SU-DHL-6 (cell line): Measurements from ENCODE around the gene AMFR.

Experiments
- H2AFZ ChIP-seq: fragments of 200-600 bp; sonication (generic); 2 replicates; pipeline ENCODE4 v1.6.1; 2014; ENCODE audit warnings: low read depth, mild to moderate bottlenecking, moderate library complexity, mixed read lengths, antibody characterized with exemption, low read length; ENCODE audit not compliant: severe bottlenecking
- H3F3A ChIP-seq: fragments of 200-600 bp; shearing (Covaris generic); 2 replicates; pipeline ENCODE4 v1.6.0; 2016; ENCODE audit warnings: antibody characterized with exemption, mild to moderate bottlenecking; ENCODE audit not compliant: insufficient read depth
- H3K27ac ChIP-seq: fragments of 200-600 bp; sonication (generic); 2 replicates; pipeline ENCODE4 v1.5.1; 2016; ENCODE audit warnings: low read depth, mild to moderate bottlenecking, low read length, moderate library complexity, mixed read lengths
- H3K27me3 ChIP-seq: fragments of 200-600 bp; sonication (generic), shearing (Covaris generic); 2 replicates; pipeline ENCODE4 v1.6.0; 2014; ENCODE audit warnings: mild to moderate bottlenecking, low read length
- H3K36me3 ChIP-seq: fragments of 200-600 bp; sonication (generic); 2 replicates; pipeline ENCODE4 v1.6.1; 2014; ENCODE audit warnings: mild to moderate bottlenecking, low read length, mixed read lengths
- H3K4me2 ChIP-seq: fragments of 300-600, 200-600 bp; shearing (Covaris generic), sonication (generic); 2 replicates; pipeline ENCODE4 v1.6.0; 2014; ENCODE audit warnings: low read length, low read depth, mild to moderate bottlenecking; ENCODE audit not compliant: poor library complexity, severe bottlenecking
- H3K4me3 ChIP-seq: fragments of 200-600 bp; sonication (generic); 2 replicates; pipeline ENCODE4 v1.5.1; 2014; ENCODE audit warnings: antibody characterized with exemption, low read length, mild to moderate bottlenecking, mixed read lengths; ENCODE audit not compliant: insufficient read depth, poor library complexity, severe bottlenecking
- H3K79me2 ChIP-seq: fragments of 200-600 bp; sonication (generic); 2 replicates; pipeline ENCODE4 v1.6.1; 2014; ENCODE audit warnings: mild to moderate bottlenecking, low read length, moderate library complexity; ENCODE audit not compliant: insufficient read depth
- H3K9ac ChIP-seq: fragments of 200-600 bp; sonication (generic); 2 replicates; pipeline ENCODE4 v1.7.0; 2014; ENCODE audit warnings: mild to moderate bottlenecking, low read length
- H3K9me2 ChIP-seq: fragments of 200-600 bp; sonication (generic); replicated peaks from 2 replicates; pipeline ENCODE4 v1.6.1; 2014; ENCODE audit warnings: low read length; ENCODE audit not compliant: insufficient read depth
- H3K9me3 ChIP-seq: fragments of 200-600 bp; sonication (generic); 2 replicates; pipeline ENCODE4 v1.6.1; 2014; ENCODE audit warnings: low read length, mixed read lengths; ENCODE audit not compliant: insufficient read depth
- H4K20me1 ChIP-seq: fragments of 200-600 bp; sonication (generic); 2 replicates; pipeline ENCODE4 v1.6.1; 2014; ENCODE audit warnings: low read depth, mild to moderate bottlenecking, antibody characterized with exemption, low read length, moderate library complexity, mixed read lengths
- EZH2phosphoT487 ChIP-seq: fragments of 200-600 bp; sonication (generic), shearing (Covaris generic); conservative IDR thresholded peaks from 2 replicates; pipeline ENCODE4 v1.6.1; 2018; ENCODE audit warnings: mild to moderate bottlenecking, antibody characterized with exemption, low read length, moderate library complexity, mixed read lengths
- TF ChIP-seq, protein P1 (sequence below): fragments of 200-600 bp; sonication (generic); IDR thresholded peaks from one replicate; pipeline ENCODE4 v1.5.1; 2017; ENCODE audit warnings: antibody characterized with exemption, mild to moderate bottlenecking, low read length, moderate library complexity; ENCODE audit not compliant: insufficient read depth, poor library complexity, severe bottlenecking

AMFR gene

DNA sequence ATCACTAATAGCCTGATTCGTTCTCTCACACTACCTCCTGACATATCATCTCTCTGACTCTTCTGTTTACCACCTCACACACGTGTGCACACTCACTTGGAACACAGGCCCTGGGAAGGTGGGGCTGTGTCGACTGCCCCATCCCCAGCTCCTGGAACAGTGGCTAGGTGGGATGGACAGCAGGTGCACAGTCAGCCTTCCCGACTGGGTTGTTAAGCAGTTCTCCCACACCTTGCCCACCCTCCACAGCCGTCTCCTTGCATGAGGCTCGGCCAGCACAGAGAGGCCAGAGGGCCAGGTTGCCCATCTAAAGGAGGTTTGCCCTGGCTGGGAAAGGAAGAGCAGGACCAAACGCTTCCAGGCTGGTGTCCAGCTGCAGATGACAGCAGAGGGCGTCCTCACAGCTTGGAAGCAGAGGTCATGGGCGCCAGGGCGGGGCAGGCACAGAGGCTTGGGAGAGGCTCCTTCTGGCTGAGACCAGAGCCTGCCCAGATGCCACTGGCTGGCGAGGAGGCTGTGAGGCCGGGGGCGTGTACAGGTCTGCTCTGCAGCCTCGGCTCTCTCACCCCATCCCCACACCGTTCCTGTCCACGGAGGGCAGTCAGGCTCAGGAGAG, 92.8 kb downstream of the AMFR start:
- Histone ChIP-seq H3K79me2 (no peaks in the 10 kb centered on the region), H3K9me3 (no peaks in the 10 kb centered on the region), H3F3A (no peaks in the 10 kb centered on the region), H3K9ac (no peak overlapping the region), H3K9me2 (no peaks in the 10 kb centered on the region), H3K4me2 (no peak overlapping the region), H3K4me3 (no peak overlapping the region), H3K36me3 (no peaks in the 10 kb centered on the region), H4K20me1 (no peaks in the 10 kb centered on the region), H3K27ac (no peak overlapping the region), H2AFZ (no peak overlapping the region), H3K27me3 (no peaks in the 10 kb centered on the region)
- no peak for TF ChIP-seq EZH2phosphoT487
- TF ChIP-seq, protein P1, sequence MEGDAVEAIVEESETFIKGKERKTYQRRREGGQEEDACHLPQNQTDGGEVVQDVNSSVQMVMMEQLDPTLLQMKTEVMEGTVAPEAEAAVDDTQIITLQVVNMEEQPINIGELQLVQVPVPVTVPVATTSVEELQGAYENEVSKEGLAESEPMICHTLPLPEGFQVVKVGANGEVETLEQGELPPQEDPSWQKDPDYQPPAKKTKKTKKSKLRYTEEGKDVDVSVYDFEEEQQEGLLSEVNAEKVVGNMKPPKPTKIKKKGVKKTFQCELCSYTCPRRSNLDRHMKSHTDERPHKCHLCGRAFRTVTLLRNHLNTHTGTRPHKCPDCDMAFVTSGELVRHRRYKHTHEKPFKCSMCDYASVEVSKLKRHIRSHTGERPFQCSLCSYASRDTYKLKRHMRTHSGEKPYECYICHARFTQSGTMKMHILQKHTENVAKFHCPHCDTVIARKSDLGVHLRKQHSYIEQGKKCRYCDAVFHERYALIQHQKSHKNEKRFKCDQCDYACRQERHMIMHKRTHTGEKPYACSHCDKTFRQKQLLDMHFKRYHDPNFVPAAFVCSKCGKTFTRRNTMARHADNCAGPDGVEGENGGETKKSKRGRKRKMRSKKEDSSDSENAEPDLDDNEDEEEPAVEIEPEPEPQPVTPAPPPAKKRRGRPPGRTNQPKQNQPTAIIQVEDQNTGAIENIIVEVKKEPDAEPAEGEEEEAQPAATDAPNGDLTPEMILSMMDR: no peak

DNA sequence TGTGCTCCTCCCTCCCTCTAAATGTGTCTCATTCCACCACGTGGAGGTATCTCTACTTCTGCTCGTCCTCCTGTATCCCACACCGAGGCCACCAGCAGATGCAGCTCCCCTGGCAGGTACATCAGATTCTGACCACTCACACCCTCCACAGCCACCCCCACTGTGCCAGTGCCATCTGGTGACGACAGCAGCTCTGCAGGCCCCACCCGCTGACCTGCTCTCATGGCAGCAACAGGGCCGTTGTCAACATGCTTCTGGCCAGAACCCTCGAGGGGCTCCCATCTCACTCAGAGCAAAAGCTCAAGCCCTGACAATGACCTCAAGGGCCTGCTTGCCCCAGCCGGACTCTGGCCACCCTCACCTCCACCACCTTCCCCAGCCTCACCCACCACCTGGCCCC, 93.4 kb downstream of the AMFR start:
- Histone ChIP-seq H3K9ac (no peak overlapping the region), H3K4me2 (no peak overlapping the region)

DNA sequence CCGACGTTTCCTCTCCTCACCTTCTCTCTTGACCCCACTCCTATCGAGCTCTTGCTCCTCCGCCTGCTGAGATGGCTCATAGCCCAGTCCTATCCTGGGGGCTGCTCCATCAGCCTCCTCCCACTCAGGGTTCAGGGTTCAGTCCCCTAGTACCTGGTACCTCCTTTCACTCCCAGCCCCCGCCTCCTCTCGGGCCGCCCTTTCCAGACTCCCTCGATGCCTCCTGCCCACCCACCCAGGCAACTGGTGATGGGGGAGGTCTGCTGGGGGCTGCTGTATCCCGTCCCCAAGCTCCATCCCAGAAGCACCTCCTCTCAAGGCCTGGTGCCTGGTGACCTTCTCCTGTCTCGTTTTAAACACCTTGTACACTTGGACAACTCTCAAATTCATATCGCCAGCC, 93.9 kb downstream of the AMFR start:
- no peak overlapping the region for H3K9ac ChIP-seq
- no peaks in the 10 kb centered on the region for H3K9me2 ChIP-seq
- no peaks in the 10 kb centered on the region for H3F3A ChIP-seq
- H2AFZ ChIP-seq: no peak overlapping the region
- H3K27ac ChIP-seq: no peak overlapping the region
- H3K27me3 ChIP-seq: no peaks in the 10 kb centered on the region
- H3K4me3 ChIP-seq: no peak overlapping the region
- no peak overlapping the region for H3K4me2 ChIP-seq
- no peaks in the 10 kb centered on the region for H3K79me2 ChIP-seq
- no peak for TF ChIP-seq EZH2phosphoT487
- TF ChIP-seq, protein P1: no peak
- H3K36me3 ChIP-seq: no peaks in the 10 kb centered on the region
- no peaks in the 10 kb centered on the region for H4K20me1 ChIP-seq
- H3K9me3 ChIP-seq: no peaks in the 10 kb centered on the region

More for the DNA sequence above, 93.4 kb downstream of the AMFR start:
- Histone ChIP-seq H2AFZ (no peak overlapping the region), H3K9me2 (no peaks in the 10 kb centered on the region), H3K9me3 (no peaks in the 10 kb centered on the region), H3K79me2 (no peaks in the 10 kb centered on the region), H4K20me1 (no peaks in the 10 kb centered on the region), H3K27ac (no peak overlapping the region), H3K4me3 (no peak overlapping the region), H3K27me3 (no peaks in the 10 kb centered on the region), H3K36me3 (no peaks in the 10 kb centered on the region), H3F3A (no peaks in the 10 kb centered on the region)
- TF ChIP-seq EZH2phosphoT487: no peak
- TF ChIP-seq, protein P1: no peak
